Measurements from ENCODE around the gene FOXJ3. TPM values are rescaled to one million over a fixed set of nuclear protein-coding genes. Genes with fewer than 3 reads are reported as not detected.
A peak's percentile ranks its signal among the peaks of the same experiment; 100 is the strongest.

FOXJ3 gene
- total and polyA plus RNA-seq, 9 donors, result 28.6 to 41.9 (median 32.7) TPM

GRCh38 chr1:42143896-42144710, 190.9 kb downstream of the FOXJ3 start:
- Histone ChIP-seq H3K36me3 (ENCODE audit: control insufficient read depth, insufficient read depth, low read length) (no peaks in the 10 kb centered on the region), H3K4me3 (ENCODE audit: low read length) (no peak overlapping the region), H3K4me1 (ENCODE audit: control insufficient read depth, insufficient read depth, low read length) (peaks cover 23% of the 10 kb centered on the region), H3K27me3 (ENCODE audit: control insufficient read depth, insufficient read depth, low read length) (peaks cover 27% of the 10 kb centered on the region), H3K9me3 (replicated peaks; ENCODE audit: control insufficient read depth, low read depth, low read length) (no peaks in the 10 kb centered on the region), H3K27ac (ENCODE audit: low read length) (no peak overlapping the region)
- 21% methylated on average over 5 of the region's 13 CpGs for WGBS (ENCODE audit: insufficient coverage)
- peak; percentile 30 for DNase-seq

GRCh38 chr1:42142894-42143675, 191.9 kb downstream of the FOXJ3 start:
- Histone ChIP-seq H3K9me3 (replicated peaks; ENCODE audit: control insufficient read depth, low read depth, low read length) (no peaks in the 10 kb centered on the region), H3K36me3 (ENCODE audit: control insufficient read depth, insufficient read depth, low read length) (no peaks in the 10 kb centered on the region), H3K4me3 (ENCODE audit: low read length) (no peak overlapping the region), H3K4me1 (ENCODE audit: control insufficient read depth, insufficient read depth, low read length) (peaks cover 23% of the 10 kb centered on the region), H3K27ac (ENCODE audit: low read length) (no peak overlapping the region), H3K27me3 (ENCODE audit: control insufficient read depth, insufficient read depth, low read length) (peaks cover 27% of the 10 kb centered on the region)
- whole genome bisulfite sequencing (ENCODE audit: insufficient coverage), result 41% methylated on average over 2 of the region's 4 CpGs
- DNase-seq, result no peak

- no peak for DNase-seq
- WGBS (ENCODE audit: insufficient coverage), result 66% methylated on average over 4 of the region's 5 CpGs
- no peak overlapping the region for H3K4me3 ChIP-seq (ENCODE audit: low read length)
- H3K27ac ChIP-seq (ENCODE audit: low read length), result no peak overlapping the region
- H3K27me3 ChIP-seq (ENCODE audit: control insufficient read depth, insufficient read depth, low read length), result peaks cover 27% of the 10 kb centered on the region
- H3K36me3 ChIP-seq (ENCODE audit: control insufficient read depth, insufficient read depth, low read length), result no peaks in the 10 kb centered on the region
- peaks cover 23% of the 10 kb centered on the region for H3K4me1 ChIP-seq (ENCODE audit: control insufficient read depth, insufficient read depth, low read length)
- H3K9me3 ChIP-seq (replicated peaks; ENCODE audit: control insufficient read depth, low read depth, low read length), result no peaks in the 10 kb centered on the region
These were observed 193.1 kb downstream of the FOXJ3 start for GRCh38 chr1:42141978-42142377.

- Histone ChIP-seq H3K27ac (ENCODE audit: low read length) (no peak overlapping the region), H3K36me3 (ENCODE audit: control insufficient read depth, insufficient read depth, low read length) (no peaks in the 10 kb centered on the region), H3K9me3 (replicated peaks; ENCODE audit: control insufficient read depth, low read depth, low read length) (no peaks in the 10 kb centered on the region), H3K4me3 (ENCODE audit: low read length) (no peak overlapping the region), H3K27me3 (ENCODE audit: control insufficient read depth, insufficient read depth, low read length) (peaks cover 17% of the 10 kb centered on the region), H3K4me1 (ENCODE audit: control insufficient read depth, insufficient read depth, low read length) (peaks cover 17% of the 10 kb centered on the region)
- DNase-seq, result no peak
- WGBS (ENCODE audit: insufficient coverage), result 63% methylated on average over 1 of the region's 2 CpGs
These were observed 194.8 kb downstream of the FOXJ3 start for GRCh38 chr1:42140191-42140590.

- Histone ChIP-seq H3K4me1 (ENCODE audit: control insufficient read depth, insufficient read depth, low read length) (peaks cover 10% of the 10 kb centered on the region), H3K27ac (ENCODE audit: low read length) (no peak overlapping the region), H3K27me3 (ENCODE audit: control insufficient read depth, insufficient read depth, low read length) (peaks cover 14% of the 10 kb centered on the region), H3K9me3 (replicated peaks; ENCODE audit: control insufficient read depth, low read depth, low read length) (no peaks in the 10 kb centered on the region), H3K4me3 (ENCODE audit: low read length) (no peak overlapping the region), H3K36me3 (ENCODE audit: control insufficient read depth, insufficient read depth, low read length) (no peaks in the 10 kb centered on the region)
- DNase-seq, result no peak
- no CpG with 5 or more reads among the region's 3 CpGs for WGBS (ENCODE audit: insufficient coverage)
These were observed 195.6 kb downstream of the FOXJ3 start for GRCh38 chr1:42139444-42139843.

GRCh38 chr1:42138586-42138985, 196.4 kb downstream of the FOXJ3 start:
- H3K27me3 ChIP-seq (ENCODE audit: control insufficient read depth, insufficient read depth, low read length), result peaks cover 10% of the 10 kb centered on the region
- H3K36me3 ChIP-seq (ENCODE audit: control insufficient read depth, insufficient read depth, low read length), result no peaks in the 10 kb centered on the region
- H3K9me3 ChIP-seq (replicated peaks; ENCODE audit: control insufficient read depth, low read depth, low read length), result no peaks in the 10 kb centered on the region
- DNase-seq, result no peak
- 83% methylated on average over 1 of the region's 4 CpGs for WGBS (ENCODE audit: insufficient coverage)
- no peak overlapping the region for H3K4me3 ChIP-seq (ENCODE audit: low read length)
- no peak overlapping the region for H3K27ac ChIP-seq (ENCODE audit: low read length)
- peaks cover 2% of the 10 kb centered on the region for H3K4me1 ChIP-seq (ENCODE audit: control insufficient read depth, insufficient read depth, low read length)

GRCh38 chr1:42137766-42138165, 197.3 kb downstream of the FOXJ3 start:
- Histone ChIP-seq H3K27ac (ENCODE audit: low read length) (no peak overlapping the region), H3K36me3 (ENCODE audit: control insufficient read depth, insufficient read depth, low read length) (no peaks in the 10 kb centered on the region), H3K27me3 (ENCODE audit: control insufficient read depth, insufficient read depth, low read length) (peaks cover 8% of the 10 kb centered on the region), H3K4me1 (ENCODE audit: control insufficient read depth, insufficient read depth, low read length) (no peaks in the 10 kb centered on the region), H3K9me3 (replicated peaks; ENCODE audit: control insufficient read depth, low read depth, low read length) (no peaks in the 10 kb centered on the region), H3K4me3 (ENCODE audit: low read length) (no peak overlapping the region)
- 81% methylated on average over 9 of the region's 10 CpGs for WGBS (ENCODE audit: insufficient coverage)
- no peak for DNase-seq

- no peaks in the 10 kb centered on the region for H3K4me1 ChIP-seq (ENCODE audit: control insufficient read depth, insufficient read depth, low read length)
- H3K9me3 ChIP-seq (replicated peaks; ENCODE audit: control insufficient read depth, low read depth, low read length), result no peaks in the 10 kb centered on the region
- no peaks in the 10 kb centered on the region for H3K36me3 ChIP-seq (ENCODE audit: control insufficient read depth, insufficient read depth, low read length)
- DNase-seq, result no peak
- peaks cover 2% of the 10 kb centered on the region for H3K27me3 ChIP-seq (ENCODE audit: control insufficient read depth, insufficient read depth, low read length)
- no peak overlapping the region for H3K27ac ChIP-seq (ENCODE audit: low read length)
- H3K4me3 ChIP-seq (ENCODE audit: low read length), result no peak overlapping the region
These were observed 198.6 kb downstream of the FOXJ3 start for GRCh38 chr1:42136466-42136865.

GRCh38 chr1:42135426-42135825, 199.6 kb downstream of the FOXJ3 start:
- Histone ChIP-seq H3K36me3 (ENCODE audit: control insufficient read depth, insufficient read depth, low read length) (no peaks in the 10 kb centered on the region), H3K4me3 (ENCODE audit: low read length) (no peak overlapping the region), H3K4me1 (ENCODE audit: control insufficient read depth, insufficient read depth, low read length) (no peaks in the 10 kb centered on the region), H3K9me3 (replicated peaks; ENCODE audit: control insufficient read depth, low read depth, low read length) (no peaks in the 10 kb centered on the region), H3K27me3 (ENCODE audit: control insufficient read depth, insufficient read depth, low read length) (peaks cover 2% of the 10 kb centered on the region), H3K27ac (ENCODE audit: low read length) (no peak overlapping the region)
- WGBS (ENCODE audit: insufficient coverage), result no CpG with 5 or more reads among the region's 3 CpGs
- no peak for DNase-seq

- Histone ChIP-seq H3K27ac (ENCODE audit: low read length) (no peak overlapping the region), H3K4me3 (ENCODE audit: low read length) (no peak overlapping the region), H3K4me1 (ENCODE audit: control insufficient read depth, insufficient read depth, low read length) (no peaks in the 10 kb centered on the region), H3K36me3 (ENCODE audit: control insufficient read depth, insufficient read depth, low read length) (no peaks in the 10 kb centered on the region), H3K27me3 (ENCODE audit: control insufficient read depth, insufficient read depth, low read length) (peaks cover 4% of the 10 kb centered on the region), H3K9me3 (replicated peaks; ENCODE audit: control insufficient read depth, low read depth, low read length) (no peaks in the 10 kb centered on the region)
- DNase-seq, result no peak
- WGBS (ENCODE audit: insufficient coverage), result 85% methylated on average over 6 of the region's 10 CpGs
These were observed 201.1 kb downstream of the FOXJ3 start for GRCh38 chr1:42133809-42134526.

All from muscle of leg (tissue), 11 donors.